Stimulated activated CD8-positive, alpha-beta memory T cell treated with anti-CD3 and anti-CD28 coated beads, Interleukin-12 subunit alpha, Interleukin-12 subunit beta, amount 100 ng/mL, for 24 hours (primary cell): ENCODE measurements around the gene MBOAT7.
"Not testable (repeated sequence)": the region's sequence is repeated elsewhere in the genome, so short reads cannot be mapped to it uniquely, and the experiment has no call there.

ENCODE experiments used
- DNase-seq: peaks from one replicate; pipeline ENCODE4 v3.0.0-alpha.2; 2020; ENCODE audit errors: extremely low read depth

Gene MBOAT7

GRCh38 chr19:54188215-54188871, 1.0 kb downstream of the MBOAT7 start:
- no peak for DNase-seq

- no peak for DNase-seq
Measured at GRCh38 chr19:54186934-54187381, 2.4 kb downstream of the MBOAT7 start.

GRCh38 chr19:54186351-54186750, 3.0 kb downstream of the MBOAT7 start:
- no peak for DNase-seq

GRCh38 chr19:54183431-54183830, 5.9 kb downstream of the MBOAT7 start:
- no peak for DNase-seq

- not testable (repeated sequence) for DNase-seq
Measured at GRCh38 chr19:54181894-54182293, 7.5 kb downstream of the MBOAT7 start.

GRCh38 chr19:54180691-54181091, 8.7 kb downstream of the MBOAT7 start:
- DNase-seq, result no peak

- no peak for DNase-seq
Measured at GRCh38 chr19:54179921-54180461, 9.4 kb downstream of the MBOAT7 start.

- no peak for DNase-seq
Measured at GRCh38 chr19:54179262-54179852, 10.0 kb downstream of the MBOAT7 start.

GRCh38 chr19:54178581-54179261, 10.7 kb downstream of the MBOAT7 start:
- DNase-seq, result no peak

- DNase-seq, result no peak
Measured at GRCh38 chr19:54173951-54174834, 15.2 kb downstream of the MBOAT7 start.

GRCh38 chr19:54173359-54173699, 16.1 kb downstream of the MBOAT7 start:
- no peak for DNase-seq

GRCh38 chr19:54172471-54173358, 16.7 kb downstream of the MBOAT7 start, which contains the start of gene TMC4:
TMC4 (minus strand) TSS chr19:54173160; CDS start chr19:54173117, 43 bp downstream.
- DNase-seq, result no peak

GRCh38 chr19:54171736-54172431, 17.5 kb downstream of the MBOAT7 start:
- DNase-seq, result not testable (repeated sequence)

GRCh38 chr19:54169149-54169740, 20.1 kb downstream of the MBOAT7 start:
- no peak for DNase-seq

- peak; percentile 74 for DNase-seq
Measured at GRCh38 chr19:54168174-54168917, 21.0 kb downstream of the MBOAT7 start.

GRCh38 chr19:54165222-54165621, 24.2 kb downstream of the MBOAT7 start:
- no peak for DNase-seq

GRCh38 chr19:54164369-54165068, 24.9 kb downstream of the MBOAT7 start:
- peak; percentile 32 for DNase-seq

GRCh38 chr19:54162884-54163283, 26.5 kb downstream of the MBOAT7 start:
- no peak for DNase-seq
